GM12878 (cell line): ENCODE data around the gene PDSS2. TPM values are rescaled to one million over a fixed set of nuclear protein-coding genes. Genes with fewer than 3 reads are reported as not detected.

Experiments used
- CREB1 ChIP-seq: IDR thresholded peaks from 2 replicates; pipeline ENCODE4 v1.6.1; 2012; ENCODE audit warnings: low read depth, mild to moderate bottlenecking, inconsistent platforms
- SMAD1 ChIP-seq: fragments of 450-650 bp; IDR thresholded peaks from 2 replicates; pipeline ENCODE4 v1.6.1; 2018; ENCODE audit warnings: mild to moderate bottlenecking, low read depth; ENCODE audit not compliant: partially characterized antibody
- polyA plus RNA-seq, 11 experiments: library from polyadenylated mRNA; depleted of rRNA in 4 of 11; unstranded in 6 of 11; stranded (reverse) in 5 of 11; fragments of >200 nt; fragmentation: Nextera tagmentation in 4 of 11; fragmentation: Illumina TruSeq in 1 of 11; extraction: Ambion mirVana in 4 of 11; extraction: Trizol in 1 of 11; gene quantifications; 1 replicate in 1 of 11; 2 replicates in 10 of 11; pipeline versions ENCODE4 v1.2.1 to v1.2.3, GENCODE V29; 2011 to 2016; ENCODE audit warnings: inconsistent platforms in 2 of 11, missing spikeins in 2 of 11, low read depth in 1 of 11
- total RNA-seq, 4 experiments: library from RNA; depleted of rRNA in 3 of 4; stranded (reverse); fragments of >200 nt in 3 of 4; fragmentation: Illumina TruSeq in 1 of 4; extraction: Trizol in 1 of 4; gene quantifications; 2 replicates each; pipeline versions ENCODE4 v1.2.1 to v1.2.3, GENCODE V29; 2013 to 2021
- TF ChIP-seq, protein P1 (sequence below): fragments of 450-650 bp; IDR thresholded peaks from 2 replicates; pipeline ENCODE4 v1.6.1; 2016; ENCODE audit warnings: mild to moderate bottlenecking, moderate library complexity, borderline replicate concordance
- TF ChIP-seq, protein P2 (sequence below): IDR thresholded peaks from 2 replicates; pipeline ENCODE4 v1.6.1; 2011; ENCODE audit warnings: mild to moderate bottlenecking, low read depth, low read length, moderate library complexity; ENCODE audit not compliant: insufficient replicate concordance
- TF ChIP-seq, protein P3 (sequence below): IDR thresholded peaks from 2 replicates; pipeline ENCODE4 v1.6.1; 2012; ENCODE audit warnings: improper control_type of control experiment, low read depth, low read length; ENCODE audit not compliant: insufficient replicate concordance

PDSS2 gene
- total and polyA plus RNA-seq, 10 of the 15 experiments (the other 5 are each of a cell fraction or from before 2014, with no cell fraction given) = 7.7 to 15.5 (median 9.6) TPM

DNA sequence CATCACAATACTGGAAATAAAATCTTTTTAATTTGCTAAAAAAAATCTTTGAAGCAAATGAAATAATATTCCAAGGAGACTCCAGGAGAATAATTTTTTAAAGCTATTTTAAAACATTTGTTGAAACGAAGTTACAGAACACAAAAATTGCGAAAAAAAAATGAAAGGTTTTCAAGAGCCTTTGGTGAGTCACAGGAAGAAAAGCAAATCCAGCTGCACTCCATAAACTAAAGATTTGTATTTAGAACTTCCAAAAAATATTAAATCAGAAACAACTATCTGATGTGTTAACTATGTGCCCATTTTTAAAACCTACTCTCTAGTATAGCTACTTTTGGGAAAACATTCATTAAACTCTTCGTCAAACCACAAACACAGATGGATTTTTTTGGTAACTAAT lies 23.6 kb downstream of the PDSS2 start (continued):
- TF ChIP-seq, protein P1, sequence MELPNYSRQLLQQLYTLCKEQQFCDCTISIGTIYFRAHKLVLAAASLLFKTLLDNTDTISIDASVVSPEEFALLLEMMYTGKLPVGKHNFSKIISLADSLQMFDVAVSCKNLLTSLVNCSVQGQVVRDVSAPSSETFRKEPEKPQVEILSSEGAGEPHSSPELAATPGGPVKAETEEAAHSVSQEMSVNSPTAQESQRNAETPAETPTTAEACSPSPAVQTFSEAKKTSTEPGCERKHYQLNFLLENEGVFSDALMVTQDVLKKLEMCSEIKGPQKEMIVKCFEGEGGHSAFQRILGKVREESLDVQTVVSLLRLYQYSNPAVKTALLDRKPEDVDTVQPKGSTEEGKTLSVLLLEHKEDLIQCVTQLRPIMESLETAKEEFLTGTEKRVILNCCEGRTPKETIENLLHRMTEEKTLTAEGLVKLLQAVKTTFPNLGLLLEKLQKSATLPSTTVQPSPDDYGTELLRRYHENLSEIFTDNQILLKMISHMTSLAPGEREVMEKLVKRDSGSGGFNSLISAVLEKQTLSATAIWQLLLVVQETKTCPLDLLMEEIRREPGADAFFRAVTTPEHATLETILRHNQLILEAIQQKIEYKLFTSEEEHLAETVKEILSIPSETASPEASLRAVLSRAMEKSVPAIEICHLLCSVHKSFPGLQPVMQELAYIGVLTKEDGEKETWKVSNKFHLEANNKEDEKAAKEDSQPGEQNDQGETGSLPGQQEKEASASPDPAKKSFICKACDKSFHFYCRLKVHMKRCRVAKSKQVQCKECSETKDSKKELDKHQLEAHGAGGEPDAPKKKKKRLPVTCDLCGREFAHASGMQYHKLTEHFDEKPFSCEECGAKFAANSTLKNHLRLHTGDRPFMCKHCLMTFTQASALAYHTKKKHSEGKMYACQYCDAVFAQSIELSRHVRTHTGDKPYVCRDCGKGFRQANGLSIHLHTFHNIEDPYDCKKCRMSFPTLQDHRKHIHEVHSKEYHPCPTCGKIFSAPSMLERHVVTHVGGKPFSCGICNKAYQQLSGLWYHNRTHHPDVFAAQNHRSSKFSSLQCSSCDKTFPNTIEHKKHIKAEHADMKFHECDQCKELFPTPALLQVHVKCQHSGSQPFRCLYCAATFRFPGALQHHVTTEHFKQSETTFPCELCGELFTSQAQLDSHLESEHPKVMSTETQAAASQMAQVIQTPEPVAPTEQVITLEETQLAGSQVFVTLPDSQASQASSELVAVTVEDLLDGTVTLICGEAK = no peak
- TF ChIP-seq, protein P2, sequence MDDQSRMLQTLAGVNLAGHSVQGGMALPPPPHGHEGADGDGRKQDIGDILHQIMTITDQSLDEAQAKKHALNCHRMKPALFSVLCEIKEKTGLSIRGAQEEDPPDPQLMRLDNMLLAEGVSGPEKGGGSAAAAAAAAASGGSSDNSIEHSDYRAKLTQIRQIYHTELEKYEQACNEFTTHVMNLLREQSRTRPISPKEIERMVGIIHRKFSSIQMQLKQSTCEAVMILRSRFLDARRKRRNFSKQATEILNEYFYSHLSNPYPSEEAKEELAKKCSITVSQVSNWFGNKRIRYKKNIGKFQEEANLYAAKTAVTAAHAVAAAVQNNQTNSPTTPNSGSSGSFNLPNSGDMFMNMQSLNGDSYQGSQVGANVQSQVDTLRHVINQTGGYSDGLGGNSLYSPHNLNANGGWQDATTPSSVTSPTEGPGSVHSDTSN = no peak
- no peak for TF ChIP-seq SMAD1
- TF ChIP-seq, protein P3, sequence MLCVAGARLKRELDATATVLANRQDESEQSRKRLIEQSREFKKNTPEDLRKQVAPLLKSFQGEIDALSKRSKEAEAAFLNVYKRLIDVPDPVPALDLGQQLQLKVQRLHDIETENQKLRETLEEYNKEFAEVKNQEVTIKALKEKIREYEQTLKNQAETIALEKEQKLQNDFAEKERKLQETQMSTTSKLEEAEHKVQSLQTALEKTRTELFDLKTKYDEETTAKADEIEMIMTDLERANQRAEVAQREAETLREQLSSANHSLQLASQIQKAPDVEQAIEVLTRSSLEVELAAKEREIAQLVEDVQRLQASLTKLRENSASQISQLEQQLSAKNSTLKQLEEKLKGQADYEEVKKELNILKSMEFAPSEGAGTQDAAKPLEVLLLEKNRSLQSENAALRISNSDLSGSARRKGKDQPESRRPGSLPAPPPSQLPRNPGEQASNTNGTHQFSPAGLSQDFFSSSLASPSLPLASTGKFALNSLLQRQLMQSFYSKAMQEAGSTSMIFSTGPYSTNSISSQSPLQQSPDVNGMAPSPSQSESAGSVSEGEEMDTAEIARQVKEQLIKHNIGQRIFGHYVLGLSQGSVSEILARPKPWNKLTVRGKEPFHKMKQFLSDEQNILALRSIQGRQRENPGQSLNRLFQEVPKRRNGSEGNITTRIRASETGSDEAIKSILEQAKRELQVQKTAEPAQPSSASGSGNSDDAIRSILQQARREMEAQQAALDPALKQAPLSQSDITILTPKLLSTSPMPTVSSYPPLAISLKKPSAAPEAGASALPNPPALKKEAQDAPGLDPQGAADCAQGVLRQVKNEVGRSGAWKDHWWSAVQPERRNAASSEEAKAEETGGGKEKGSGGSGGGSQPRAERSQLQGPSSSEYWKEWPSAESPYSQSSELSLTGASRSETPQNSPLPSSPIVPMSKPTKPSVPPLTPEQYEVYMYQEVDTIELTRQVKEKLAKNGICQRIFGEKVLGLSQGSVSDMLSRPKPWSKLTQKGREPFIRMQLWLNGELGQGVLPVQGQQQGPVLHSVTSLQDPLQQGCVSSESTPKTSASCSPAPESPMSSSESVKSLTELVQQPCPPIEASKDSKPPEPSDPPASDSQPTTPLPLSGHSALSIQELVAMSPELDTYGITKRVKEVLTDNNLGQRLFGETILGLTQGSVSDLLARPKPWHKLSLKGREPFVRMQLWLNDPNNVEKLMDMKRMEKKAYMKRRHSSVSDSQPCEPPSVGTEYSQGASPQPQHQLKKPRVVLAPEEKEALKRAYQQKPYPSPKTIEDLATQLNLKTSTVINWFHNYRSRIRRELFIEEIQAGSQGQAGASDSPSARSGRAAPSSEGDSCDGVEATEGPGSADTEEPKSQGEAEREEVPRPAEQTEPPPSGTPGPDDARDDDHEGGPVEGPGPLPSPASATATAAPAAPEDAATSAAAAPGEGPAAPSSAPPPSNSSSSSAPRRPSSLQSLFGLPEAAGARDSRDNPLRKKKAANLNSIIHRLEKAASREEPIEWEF = no peak
- no peak for TF ChIP-seq CREB1
